B cell (primary cell): Measurements from ENCODE around the gene DVL2. TPM values are rescaled to one million over a fixed set of nuclear protein-coding genes. Genes with fewer than 3 reads are reported as not detected.

Experiments used
- ATAC-seq: fragments of 200-7000 bp; cut with Tn5 transposase; one replicate; pipeline ENCODE4 v1.10.0; 2021; ENCODE audit warnings: low read depth, mild to moderate bottlenecking, moderate number of reproducible peaks, moderate library complexity
- CTCF ChIA-PET: fragments of 350-600 bp; sonication (Branson Sonifier 250); formaldehyde crosslinking; loops from one replicate; lab custom pipeline; 2021; ENCODE audit warnings: antibody characterized with exemption, inconsistent platforms; lab: Charles Lee
- POLR2A ChIA-PET: fragments of 350-600 bp; sonication (Branson Sonifier 250); formaldehyde crosslinking; loops from one replicate; lab custom pipeline; 2021; ENCODE audit warnings: antibody characterized with exemption; lab: Charles Lee
- DNase-seq: peaks from one replicate; pipeline ENCODE4 v3.0.0; 2013
- H2AFZ ChIP-seq: 2 replicates; pipeline ENCODE4 v1.6.1; 2012; ENCODE audit warnings: mild to moderate bottlenecking, low read depth, low read length; ENCODE audit not compliant: insufficient read depth, poor library complexity, severe bottlenecking
- H3K27ac ChIP-seq, 2 donors: 1 replicate in 1 of 2; 2 replicates in 1 of 2; pipeline ENCODE4 v1.5.1; 2012 to 2013; ENCODE audit warnings: low read length in 2 of 2, mild to moderate bottlenecking in 2 of 2, moderate library complexity in 1 of 2
- H3K27me3 ChIP-seq, 4 experiments: fragments of 200-600 bp in 1 of 4; sonication (generic) in 1 of 4; replicated peaks in 1 of 4; 1 replicate in 2 of 4; 2 replicates in 2 of 4; pipeline versions ENCODE4 v1.6.1 to v1.7.0; 2013 to 2016; ENCODE audit warnings: low read length in 3 of 4, mild to moderate bottlenecking in 2 of 4, mixed read lengths in 1 of 4, moderate library complexity in 1 of 4; ENCODE audit not compliant: insufficient read depth in 4 of 4, control insufficient read depth in 3 of 4; ENCODE audit errors: control extremely low read depth in 1 of 4
- H3K36me3 ChIP-seq, 2 experiments: replicated peaks in 1 of 2; 1 replicate in 1 of 2; 2 replicates in 1 of 2; pipeline versions ENCODE4 v1.6.1 to v1.7.1; 2013; ENCODE audit warnings: low read length in 1 of 2; ENCODE audit not compliant: insufficient read depth in 2 of 2, control insufficient read depth in 1 of 2; ENCODE audit errors: control extremely low read depth in 1 of 2, extremely low read depth in 1 of 2
- H3K4me1 ChIP-seq, 2 donors: fragments of 200-600 bp in 1 of 2; sonication (generic) in 1 of 2; 1 replicate in 1 of 2; 2 replicates in 1 of 2; pipeline versions ENCODE4 v1.5.1 to v1.6.1; 2013 to 2017; ENCODE audit warnings: low read length in 2 of 2; ENCODE audit not compliant: control insufficient read depth in 2 of 2, insufficient read depth in 2 of 2
- H3K4me2 ChIP-seq: replicated peaks from 2 replicates; pipeline ENCODE3; 2012; ENCODE audit warnings: mild to moderate bottlenecking, low read depth, low read length; ENCODE audit not compliant: poor library complexity, severe bottlenecking
- H3K4me3 ChIP-seq, 5 experiments: fragments of 200-600 bp in 1 of 5; sonication (generic) in 1 of 5; 1 replicate in 3 of 5; 2 replicates in 2 of 5; pipeline versions ENCODE4 v1.5.1 to v1.7.0; 2011 to 2016; ENCODE audit warnings: low read length in 4 of 5, mild to moderate bottlenecking in 4 of 5, low read depth in 2 of 5, control low read depth in 1 of 5, moderate library complexity in 1 of 5; ENCODE audit not compliant: insufficient read depth in 1 of 5; ENCODE audit errors: control extremely low read depth in 1 of 5, extremely low read depth in 1 of 5
- H3K79me2 ChIP-seq: fragments of 200-600 bp; sonication (generic); one replicate; pipeline ENCODE4 v1.6.0; 2016; ENCODE audit warnings: low read length; ENCODE audit not compliant: control insufficient read depth, insufficient read depth
- H3K9ac ChIP-seq: fragments of 200-600 bp; sonication (generic); 2 replicates; pipeline ENCODE4 v1.6.1; 2017; ENCODE audit warnings: mild to moderate bottlenecking, low read length, moderate library complexity
- H3K9me3 ChIP-seq, 3 donors: one replicate each; pipeline versions ENCODE4 v1.6.1 to v1.7.1; 2013; ENCODE audit warnings: low read length in 2 of 3; ENCODE audit not compliant: control insufficient read depth in 2 of 3, insufficient read depth in 1 of 3; ENCODE audit errors: control extremely low read depth in 1 of 3
- H4K20me1 ChIP-seq: 2 replicates; pipeline ENCODE4 v1.6.0; 2012; ENCODE audit warnings: mild to moderate bottlenecking, low read length; ENCODE audit not compliant: insufficient read depth, control insufficient read depth, poor library complexity, severe bottlenecking
- H3K27ac Mint-ChIP-seq: one replicate; pipeline ENCODE4 v1.8.0; 2021; ENCODE audit warnings: mixed read lengths
- H3K27me3 Mint-ChIP-seq: one replicate; pipeline ENCODE4 v1.8.0; 2021; ENCODE audit warnings: mixed read lengths
- H3K4me1 Mint-ChIP-seq: one replicate; pipeline ENCODE4 v1.8.0; 2021; ENCODE audit warnings: mixed read lengths
- H3K4me3 Mint-ChIP-seq: one replicate; pipeline ENCODE4 v1.8.0; 2021; ENCODE audit warnings: mixed read lengths
- H3K9me3 Mint-ChIP-seq: one replicate; pipeline ENCODE4 v1.8.0; 2022; ENCODE audit warnings: mixed read lengths; ENCODE audit not compliant: insufficient read depth
- CTCF ChIP-seq: fragments of 200-600 bp; IDR thresholded peaks from one replicate; pipeline ENCODE4 v1.8.0; 2022; ENCODE audit warnings: antibody characterized with exemption, mild to moderate bottlenecking
- EZH2 ChIP-seq: IDR thresholded peaks from 2 replicates; pipeline ENCODE4 v1.6.1; 2012; ENCODE audit warnings: borderline replicate concordance, low read depth, mild to moderate bottlenecking, moderate library complexity, low read length; ENCODE audit not compliant: insufficient read depth, poor library complexity, severe bottlenecking
- WGBS: methylation state at CpG from one replicate; pipeline ENCODE4 v1.1.5; 2013; ENCODE audit warnings: missing lambda C conversion rate; ENCODE audit not compliant: insufficient coverage; 5-methylcytosine and 5-hydroxymethylcytosine counted together
- intact Hi-C: fragments of 100-400 bp; cut with micrococcal nuclease; formaldehyde crosslinking; loops from one replicate; pipeline ENCODE4 v1.10.0; 2022
- polyA plus RNA-seq: library from polyadenylated mRNA; depleted of rRNA; stranded (reverse); fragments of >200 nt; gene quantifications from 2 replicates; pipeline ENCODE4 v1.2.3, GENCODE V29; 2012
- total RNA-seq, 2 donors: library from RNA; stranded (reverse); fragments of 120-200 nt in 1 of 2; gene quantifications; 1 replicate in 1 of 2; 2 replicates in 1 of 2; pipeline versions ENCODE4 v1.2.3 to v1.2.4, GENCODE V29; 2013 to 2022

Gene DVL2
- total and polyA plus RNA-seq, 2 donors (not counting 1 experiment from before 2014, with no cell fraction given), result 22.5 to 104 TPM

DNA sequence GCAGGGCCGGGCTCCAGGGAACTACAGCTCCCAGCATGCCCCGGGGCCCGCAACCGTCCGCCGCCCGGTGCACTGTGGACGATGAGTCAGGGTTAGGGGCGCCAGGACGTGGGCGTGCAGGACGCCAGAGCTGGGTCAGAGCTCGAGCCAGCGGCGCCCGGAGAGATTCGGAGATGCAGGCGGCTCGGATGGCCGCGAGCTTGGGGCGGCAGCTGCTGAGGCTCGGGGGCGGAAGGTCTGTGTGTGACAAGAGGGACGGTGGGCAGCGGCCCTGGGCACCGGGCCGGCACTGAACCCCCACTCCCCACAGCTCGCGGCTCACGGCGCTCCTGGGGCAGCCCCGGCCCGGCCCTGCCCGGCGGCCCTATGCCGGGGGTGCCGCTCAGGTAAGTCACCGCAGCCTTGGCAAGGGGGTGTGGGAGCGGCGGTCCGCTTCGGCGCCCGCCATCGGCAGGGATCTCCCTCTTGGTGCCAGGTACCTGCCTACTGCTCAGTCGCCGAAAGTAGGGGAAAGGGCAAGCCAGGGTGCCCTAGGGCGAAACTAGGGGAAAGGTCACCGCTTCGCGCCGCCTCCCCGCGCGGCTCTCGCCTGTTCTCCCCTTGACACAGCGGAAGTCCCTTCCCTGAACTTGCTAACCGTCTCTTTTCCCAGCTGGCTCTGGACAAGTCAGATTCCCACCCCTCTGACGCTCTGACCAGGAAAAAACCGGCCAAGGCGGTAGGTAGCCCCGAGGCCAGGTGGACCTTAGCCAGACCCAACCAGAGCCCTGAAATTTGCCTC, 14.3 kb downstream of the DVL2 start, which contains the start of the genes ACADVL and DLG4:
Gene ACADVL, plus strand, starts transcription at position 127 of the 781 bp plus-strand sequence. Its CDS starts 47 bp downstream, at position 174.
Gene DLG4, minus strand, starts transcription at position 25 of the 781 bp plus-strand sequence.
- Histone ChIP-seq H3K27ac (peak within 1 kb of the TSS; percentile 42 to 78), H3K27me3 (no peaks in the 10 kb centered on the region), H3K36me3 (peaks cover 0 to 29% of the 10 kb centered on the region in 2 experiments), H3K9me3 (no peaks in the 10 kb centered on the region), H3K4me1 (peaks cover 20 to 47% of the 10 kb centered on the region in 2 donors), H3K9ac (peak within 1 kb of the TSS; percentile 83), H2AFZ (peak within 1 kb of the TSS; percentile 86), H3K4me2 (peak within 1 kb of the TSS; percentile 94), H4K20me1 (no peaks in the 10 kb centered on the region), H3K4me3 (peak within 1 kb of the TSS; percentile 31 to 86 (median 80)), H3K79me2 (peaks cover 7% of the 10 kb centered on the region)
- TF ChIP-seq EZH2, result no peak
- no peak for TF ChIP-seq CTCF
- peak; percentile 78 for DNase-seq
- peak within 1 kb of the TSS; percentile 93 for H3K27ac Mint-ChIP-seq
- peak; percentile 76 for ATAC-seq
- peak within 1 kb of the TSS; percentile 97 for H3K4me3 Mint-ChIP-seq
- H3K9me3 Mint-ChIP-seq, result no peaks in the 10 kb centered on the region
- POLR2A ChIA-PET, result interaction anchor here (0.5 to 9.1 kb wide), 10 partner anchors 13 to 187 kb away, joined by 3 to 157 read pairs (median 5); partner anchors contain the start of genes CTDNEP1, DVL2, ELP5 and GABARAP
- peaks cover 48% of the 10 kb centered on the region for H3K4me1 Mint-ChIP-seq
- no peaks in the 10 kb centered on the region for H3K27me3 Mint-ChIP-seq
- WGBS, result 2% methylated on average over 62 of the region's 63 CpGs
- CTCF ChIA-PET, result interaction anchor here (0.7 to 3.8 kb wide), 19 partner anchors 10 to 217 kb away, joined by 3 to 47 read pairs (median 5); partner anchors contain the start of genes ACAP1, DVL2, GABARAP and PHF23
- intact Hi-C loops, result loop anchor here (1.0 to 2.0 kb wide), 4 partner anchors 14 to 77 kb away; partner anchors contain the start of genes DVL2 and PHF23
